ENCODE data around the gene FUBP1. TPM values are rescaled to one million over a fixed set of nuclear protein-coding genes. Genes with fewer than 3 reads are reported as not detected.

FUBP1 gene
- total and polyA plus RNA-seq, 9 of the 15 experiments (the other 6 are each of a cell fraction or from before 2014, with no cell fraction given), result 104 to 294 (median 213) TPM

DNA sequence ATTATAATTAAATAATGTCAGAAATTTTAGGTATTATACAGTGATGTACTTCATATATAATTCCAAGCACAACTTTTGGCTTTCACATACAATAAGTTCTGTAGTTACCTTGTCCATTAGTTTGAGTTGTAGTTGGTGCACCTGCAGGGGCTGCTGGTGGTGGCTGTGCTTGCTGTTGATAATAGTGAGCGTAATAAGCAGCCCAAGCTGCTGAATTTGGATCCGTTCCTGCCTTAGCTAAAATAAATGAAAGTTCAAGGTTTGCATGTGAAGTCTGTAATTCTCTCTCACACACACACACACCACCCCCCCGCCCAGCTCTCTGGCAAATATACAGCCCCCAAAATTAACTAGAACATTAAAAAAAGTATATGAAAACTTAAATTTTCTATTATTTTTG lies 22.4 kb downstream of the FUBP1 start:
- ATAC-seq, result no peak; the same call in 2 of the 3 replicates
- Histone ChIP-seq H3K9ac (ENCODE audit: insufficient read depth in 1 of 2, low read depth in 2 of 2, low read length in 2 of 2) (no peak overlapping the region), H3K4me2 (ENCODE audit: insufficient read depth, low read length) (no peak overlapping the region), H3K4me1 (replicated peaks in 1 of 2; ENCODE audit: control insufficient read depth in 2 of 2, insufficient read depth in 2 of 2, low read length in 2 of 2) (no peaks in the 10 kb centered on the region), H3K4me3 (no peak overlapping the region), H4K20me1 (replicated peaks; ENCODE audit: control insufficient read depth, insufficient read depth, low read length) (no peaks in the 10 kb centered on the region), H3K9me1 (ENCODE audit: control insufficient read depth, insufficient read depth, low read length) (no peaks in the 10 kb centered on the region), H2AFZ (ENCODE audit: low read depth, low read length) (no peak overlapping the region), H3K9me3 (replicated peaks; ENCODE audit: control insufficient read depth, insufficient read depth, low read depth, low read length) (no peaks in the 10 kb centered on the region), H3K79me2 (ENCODE audit: control insufficient read depth, insufficient read depth, low read length) (peaks cover 26% of the 10 kb centered on the region; the same call in 2 of the 3 replicates), H3K27me3 (ENCODE audit: control insufficient read depth in 2 of 2, insufficient read depth in 2 of 2, low read length in 2 of 2) (no peaks in the 10 kb centered on the region), H3K27ac (ENCODE audit: extremely low read depth, low read depth, low read length) (no peak overlapping the region), H3K36me3 (ENCODE audit: control insufficient read depth, insufficient read depth, low read length) (peaks cover 99% of the 10 kb centered on the region)
- BruUV-seq (replicated peaks), result no TSS peak
- no peak for TF ChIP-seq SMARCB1 (IDR thresholded peaks at IDR 0.05; ENCODE audit: insufficient read length, low read depth)
- TF ChIP-seq NCOA2 (IDR thresholded peaks at IDR 0.05; ENCODE audit: partially characterized antibody in 2 of 2), result no peak
- TF ChIP-seq POLR2G (IDR thresholded peaks at IDR 0.05; ENCODE audit: low read depth, low read length), result no peak
- no peak for TF ChIP-seq CREBBP (IDR thresholded peaks at IDR 0.05; ENCODE audit: low read depth, low read length)
- no peak for TF ChIP-seq SMAD3 (CRISPR knock-in tag; conservative IDR thresholded peaks at IDR 0.05)
- TF ChIP-seq RBM15 (IDR thresholded peaks at IDR 0.05; ENCODE audit: insufficient read depth, low read length), result no peak
- no peak for TF ChIP-seq RBM22 (IDR thresholded peaks at IDR 0.05; ENCODE audit: low read depth, low read length, poor library complexity, severe bottlenecking)
- TF ChIP-seq EHMT2 (IDR thresholded peaks at IDR 0.05), result no peak
- no peak for TF ChIP-seq E2F6 (IDR thresholded peaks at IDR 0.05; ENCODE audit: borderline replicate concordance in 1 of 2, extremely low read depth in 1 of 2, insufficient read depth in 1 of 2, insufficient read length in 1 of 2, low read depth in 1 of 2, low read length in 1 of 2, poor library complexity in 1 of 2, severe bottlenecking in 1 of 2)
- no peak for FAIRE-seq
- in situ Hi-C loops (cut with MboI), result no loop called here
- 97% methylated on average over 3 of the region's 3 CpGs for WGBS (ENCODE audit: insufficient coverage, low coverage, missing lambda C conversion rate)
- ChIA-PET POLR2A (interaction anchor here (1.1 to 2.8 kb wide), 8 partner anchors 8 to 48 kb away, joined by 5 to 13 read pairs (median 8); partner anchors contain the start of genes DNAJB4 and FUBP1), CTCF (ENCODE audit: low intra/inter-chr PET ratio) (interaction anchor here (1.1 kb wide), 1 partner anchor 157 kb away, joined by 3 read pairs; no protein-coding TSS in a partner anchor)
- DNase-seq (ENCODE audit: extremely low read depth in 1 of 4, low spot score in 3 of 4), result no peak
- intact Hi-C loops (cut with micrococcal nuclease), result no loop called here
